Adrenal gland (tissue), 5 donors: Measurements from ENCODE around the gene CYSTM1.

Experiments used
- CTCF ChIP-seq, 6 experiments: fragments of 450-650 bp in 4 of 6; fragments of 200-600 bp in 2 of 6; sonication (generic) in 1 of 6; IDR thresholded peaks; 1 replicate in 5 of 6; 2 replicates in 1 of 6; pipeline versions ENCODE4 v1.5.1 to v1.8.0; 2016 to 2021; ENCODE audit warnings: antibody characterized with exemption in 6 of 6, mild to moderate bottlenecking in 2 of 6, moderate library complexity in 1 of 6
- POLR2A ChIP-seq, 2 donors: fragments of 450-650 bp; IDR thresholded peaks; one replicate each; pipeline ENCODE4 v1.6.1; 2017; ENCODE audit warnings: antibody characterized with exemption in 2 of 2, mild to moderate bottlenecking in 2 of 2, moderate library complexity in 1 of 2
- donor health status: DM: no; HTN: no; CAD: no.

- TF ChIP-seq POLR2A (IDR thresholded peaks at IDR 0.05) = no peak
- TF ChIP-seq CTCF (IDR thresholded peaks at IDR 0.05) = no peak
Observed at GRCh38 chr5:140148508-140148907, 26.5 kb upstream of the CYSTM1 start.
